LNCAP (cell line): ENCODE results near the gene TDRD10.

Experiments
- TF ChIP-seq, protein P1 (sequence below): fragments of 450-650 bp; IDR thresholded peaks from 2 replicates; pipeline ENCODE4 v1.5.1; 2017; ENCODE audit warnings: mild to moderate bottlenecking

TDRD10 gene

DNA sequence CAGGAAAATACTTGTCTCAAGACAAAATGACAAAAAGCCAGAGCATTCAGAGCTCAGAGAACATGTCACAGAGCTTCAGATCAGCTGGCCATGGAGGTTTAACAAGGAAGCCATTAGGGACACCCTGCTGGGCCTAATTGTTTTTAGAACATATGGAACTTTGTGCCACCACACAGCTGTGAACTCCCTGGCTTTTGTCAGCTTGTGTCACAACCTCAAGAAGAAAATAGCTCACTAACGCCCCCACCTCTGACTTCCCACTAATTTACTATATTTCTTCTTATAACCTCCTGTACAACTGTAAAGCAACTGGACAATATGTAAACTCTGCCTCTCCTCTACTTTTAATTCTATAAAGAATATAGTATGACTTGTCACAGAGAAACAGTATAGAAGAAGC is 21.0 kb upstream of the TDRD10 start:
- TF ChIP-seq, protein P1, sequence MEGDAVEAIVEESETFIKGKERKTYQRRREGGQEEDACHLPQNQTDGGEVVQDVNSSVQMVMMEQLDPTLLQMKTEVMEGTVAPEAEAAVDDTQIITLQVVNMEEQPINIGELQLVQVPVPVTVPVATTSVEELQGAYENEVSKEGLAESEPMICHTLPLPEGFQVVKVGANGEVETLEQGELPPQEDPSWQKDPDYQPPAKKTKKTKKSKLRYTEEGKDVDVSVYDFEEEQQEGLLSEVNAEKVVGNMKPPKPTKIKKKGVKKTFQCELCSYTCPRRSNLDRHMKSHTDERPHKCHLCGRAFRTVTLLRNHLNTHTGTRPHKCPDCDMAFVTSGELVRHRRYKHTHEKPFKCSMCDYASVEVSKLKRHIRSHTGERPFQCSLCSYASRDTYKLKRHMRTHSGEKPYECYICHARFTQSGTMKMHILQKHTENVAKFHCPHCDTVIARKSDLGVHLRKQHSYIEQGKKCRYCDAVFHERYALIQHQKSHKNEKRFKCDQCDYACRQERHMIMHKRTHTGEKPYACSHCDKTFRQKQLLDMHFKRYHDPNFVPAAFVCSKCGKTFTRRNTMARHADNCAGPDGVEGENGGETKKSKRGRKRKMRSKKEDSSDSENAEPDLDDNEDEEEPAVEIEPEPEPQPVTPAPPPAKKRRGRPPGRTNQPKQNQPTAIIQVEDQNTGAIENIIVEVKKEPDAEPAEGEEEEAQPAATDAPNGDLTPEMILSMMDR, result no peak

DNA sequence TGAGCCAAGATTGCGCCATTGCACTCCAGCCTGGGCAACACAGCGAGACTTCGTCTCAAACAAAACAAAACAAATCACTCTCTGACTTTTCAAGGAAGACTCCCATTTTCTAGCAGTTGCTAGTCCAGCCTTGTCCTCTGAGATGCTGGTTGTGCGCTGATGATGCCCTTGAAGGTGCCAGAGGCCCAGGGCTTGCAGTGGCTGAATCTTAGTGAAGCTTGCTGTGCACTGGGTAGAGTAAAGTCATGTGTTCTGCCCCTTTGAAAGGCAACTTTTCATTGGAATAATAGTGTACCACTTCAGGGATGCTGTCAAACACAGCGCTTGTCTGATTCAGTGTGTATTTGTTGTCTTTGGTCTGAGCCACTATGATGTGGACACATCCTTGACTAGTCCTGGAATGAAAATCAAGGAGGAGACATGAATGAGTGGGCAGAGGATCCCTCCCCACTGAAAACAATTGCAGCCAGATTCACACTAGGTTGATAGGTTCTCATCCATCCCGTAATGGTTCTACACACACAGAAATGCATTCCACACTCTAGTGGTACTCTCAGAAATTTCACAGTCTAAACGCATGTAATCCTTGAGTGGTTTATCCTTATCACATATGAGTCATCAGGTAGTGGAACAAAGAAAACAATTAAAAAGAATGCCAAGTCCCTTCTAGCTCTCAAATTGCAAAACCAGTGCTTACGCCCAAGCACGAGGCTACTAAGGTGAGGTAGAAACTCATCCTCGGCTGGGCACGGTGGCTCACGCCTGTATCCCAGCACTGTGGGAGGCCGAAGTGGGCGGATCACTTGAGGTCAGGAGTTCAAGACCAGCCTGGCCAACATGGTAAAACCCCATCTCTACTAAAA is 17.8 kb upstream of the TDRD10 start:
- TF ChIP-seq, protein P1, result no peak

DNA sequence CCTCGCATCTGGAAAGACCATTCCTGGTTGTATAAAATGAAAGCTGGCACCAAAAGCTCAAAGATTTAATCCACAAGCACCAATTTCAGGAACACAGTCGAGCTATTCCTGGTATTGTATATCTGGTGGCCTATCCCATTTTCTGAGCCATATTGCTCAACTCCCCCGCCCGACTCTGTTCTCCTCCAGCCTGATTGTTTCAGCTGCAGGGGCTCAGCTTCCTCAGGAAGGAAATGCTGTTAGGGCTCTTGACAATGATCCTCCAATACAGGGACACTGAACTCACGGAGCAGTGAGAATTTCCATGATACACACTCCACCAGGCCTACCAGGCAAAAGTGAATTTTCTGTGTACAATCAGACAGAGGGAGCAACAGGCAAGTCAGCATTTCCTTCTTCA is 16.9 kb upstream of the TDRD10 start:
- TF ChIP-seq, protein P1, result no peak

DNA sequence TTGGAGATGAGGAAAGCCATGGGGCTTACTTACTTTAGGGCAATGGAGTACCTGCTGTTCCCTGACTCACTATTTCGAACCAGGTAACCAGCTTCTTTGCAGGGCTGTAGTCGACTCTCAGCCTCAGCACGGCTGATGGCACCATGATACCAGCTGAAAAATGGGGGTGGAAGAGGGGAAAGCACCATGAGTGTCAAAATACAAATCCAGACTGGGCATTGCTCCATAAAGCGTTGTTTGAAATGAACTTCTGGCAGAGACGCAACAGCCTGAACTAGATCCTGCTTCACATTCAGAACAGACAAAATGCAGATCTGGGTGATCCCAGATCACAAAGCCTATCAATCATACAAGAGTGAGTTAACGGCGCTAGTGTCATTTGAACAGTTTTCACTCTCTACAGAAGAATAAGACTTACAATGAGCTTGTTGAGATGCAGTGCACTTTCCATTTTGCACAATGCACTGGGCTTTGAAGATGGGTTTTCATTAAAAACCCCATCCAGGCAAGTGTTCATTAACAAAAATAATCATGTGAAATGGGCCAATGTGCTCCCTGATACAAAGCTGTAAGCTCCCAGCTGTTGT is 16.0 kb upstream of the TDRD10 start:
- TF ChIP-seq, protein P1, result no peak

DNA sequence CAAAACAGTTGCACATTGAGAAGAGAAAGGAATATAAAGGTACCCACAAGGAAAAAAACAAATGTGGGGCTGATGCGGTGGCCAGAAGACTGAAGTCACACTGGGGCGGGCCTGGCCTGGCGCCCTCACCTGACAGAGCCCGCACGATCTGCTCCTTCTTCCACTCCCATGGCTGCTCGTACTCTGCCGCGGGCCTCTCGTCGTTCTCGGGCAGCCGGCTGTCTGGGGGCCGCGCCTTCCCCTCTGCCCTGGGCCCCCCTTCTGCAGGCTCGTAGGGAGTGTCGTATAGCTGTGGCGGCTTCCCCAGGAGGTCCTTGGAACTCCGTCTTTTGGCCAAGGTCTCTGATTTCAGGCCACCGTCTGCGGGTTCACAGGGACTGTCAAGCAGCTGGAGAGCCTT is 13.1 kb upstream of the TDRD10 start:
- TF ChIP-seq, protein P1, result no peak

DNA sequence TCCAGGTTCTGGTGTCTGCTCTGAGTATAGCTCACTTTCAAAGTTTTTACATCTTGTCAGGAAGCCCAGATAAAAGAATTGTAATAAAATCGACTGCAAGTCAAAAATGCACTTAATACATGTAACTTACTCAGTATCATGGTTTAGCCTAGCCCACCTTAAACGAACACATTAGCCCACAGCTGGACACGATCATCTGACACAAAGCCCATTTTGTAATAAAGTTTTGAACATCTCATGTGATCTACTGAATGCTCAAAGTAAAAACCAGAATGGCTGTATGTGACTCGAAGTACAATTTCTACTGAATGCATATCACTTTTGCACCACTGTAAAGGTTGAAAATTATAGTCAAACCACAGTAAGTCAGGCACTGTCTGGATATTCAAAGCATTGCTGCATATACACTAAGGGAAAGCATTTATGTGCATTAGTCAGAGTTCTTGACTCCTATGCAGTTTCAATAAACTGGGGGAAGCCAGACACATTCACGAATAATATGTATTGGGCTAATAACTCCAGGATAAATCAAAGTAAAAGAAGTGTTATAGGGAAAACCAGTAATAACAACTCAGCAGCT is 12.2 kb upstream of the TDRD10 start:
- TF ChIP-seq, protein P1, result no peak

DNA sequence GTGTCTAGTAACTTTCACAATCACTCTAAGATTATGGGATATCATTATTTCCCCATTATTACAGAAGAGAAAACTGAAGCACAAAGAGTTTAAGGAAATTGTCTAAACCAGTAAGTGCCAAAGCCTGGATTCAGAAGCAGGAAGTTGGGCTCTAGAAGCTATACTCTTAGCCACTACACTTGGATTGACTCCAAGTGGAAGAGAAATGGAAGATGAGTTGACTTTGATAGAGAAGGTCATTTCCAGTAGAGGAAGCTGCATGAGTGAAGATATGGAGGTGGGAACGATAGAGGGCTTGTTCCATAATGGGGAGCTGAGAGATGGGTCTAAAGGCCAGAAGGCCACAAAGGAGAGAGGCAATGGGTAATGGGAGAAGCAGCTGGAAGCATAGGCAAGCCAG is 11.7 kb upstream of the TDRD10 start:
- TF ChIP-seq, protein P1, result no peak
